ENCODE data around the gene PTPN4.

Gene PTPN4

GRCh38 chr2:119864318-119864717 lies 104.6 kb downstream of the PTPN4 start:
- TF ChIP-seq, protein P1, sequence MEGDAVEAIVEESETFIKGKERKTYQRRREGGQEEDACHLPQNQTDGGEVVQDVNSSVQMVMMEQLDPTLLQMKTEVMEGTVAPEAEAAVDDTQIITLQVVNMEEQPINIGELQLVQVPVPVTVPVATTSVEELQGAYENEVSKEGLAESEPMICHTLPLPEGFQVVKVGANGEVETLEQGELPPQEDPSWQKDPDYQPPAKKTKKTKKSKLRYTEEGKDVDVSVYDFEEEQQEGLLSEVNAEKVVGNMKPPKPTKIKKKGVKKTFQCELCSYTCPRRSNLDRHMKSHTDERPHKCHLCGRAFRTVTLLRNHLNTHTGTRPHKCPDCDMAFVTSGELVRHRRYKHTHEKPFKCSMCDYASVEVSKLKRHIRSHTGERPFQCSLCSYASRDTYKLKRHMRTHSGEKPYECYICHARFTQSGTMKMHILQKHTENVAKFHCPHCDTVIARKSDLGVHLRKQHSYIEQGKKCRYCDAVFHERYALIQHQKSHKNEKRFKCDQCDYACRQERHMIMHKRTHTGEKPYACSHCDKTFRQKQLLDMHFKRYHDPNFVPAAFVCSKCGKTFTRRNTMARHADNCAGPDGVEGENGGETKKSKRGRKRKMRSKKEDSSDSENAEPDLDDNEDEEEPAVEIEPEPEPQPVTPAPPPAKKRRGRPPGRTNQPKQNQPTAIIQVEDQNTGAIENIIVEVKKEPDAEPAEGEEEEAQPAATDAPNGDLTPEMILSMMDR (IDR thresholded peaks at IDR 0.05) = no peak
- no peak overlapping the region for H3K4me3 ChIP-seq

GRCh38 chr2:119871725-119872124 lies 112.0 kb downstream of the PTPN4 start:
- TF ChIP-seq, protein P1 (IDR thresholded peaks at IDR 0.05) = no peak
- no peak overlapping the region for H3K4me3 ChIP-seq
- DNase-seq (ENCODE audit: low spot score) = no peak
- H3K27ac ChIP-seq = no peak overlapping the region

More at GRCh38 chr2:119864318-119864717, 104.6 kb downstream of the PTPN4 start:
- H3K27ac ChIP-seq = no peak overlapping the region
- no peak for DNase-seq (ENCODE audit: low spot score)

DNA sequence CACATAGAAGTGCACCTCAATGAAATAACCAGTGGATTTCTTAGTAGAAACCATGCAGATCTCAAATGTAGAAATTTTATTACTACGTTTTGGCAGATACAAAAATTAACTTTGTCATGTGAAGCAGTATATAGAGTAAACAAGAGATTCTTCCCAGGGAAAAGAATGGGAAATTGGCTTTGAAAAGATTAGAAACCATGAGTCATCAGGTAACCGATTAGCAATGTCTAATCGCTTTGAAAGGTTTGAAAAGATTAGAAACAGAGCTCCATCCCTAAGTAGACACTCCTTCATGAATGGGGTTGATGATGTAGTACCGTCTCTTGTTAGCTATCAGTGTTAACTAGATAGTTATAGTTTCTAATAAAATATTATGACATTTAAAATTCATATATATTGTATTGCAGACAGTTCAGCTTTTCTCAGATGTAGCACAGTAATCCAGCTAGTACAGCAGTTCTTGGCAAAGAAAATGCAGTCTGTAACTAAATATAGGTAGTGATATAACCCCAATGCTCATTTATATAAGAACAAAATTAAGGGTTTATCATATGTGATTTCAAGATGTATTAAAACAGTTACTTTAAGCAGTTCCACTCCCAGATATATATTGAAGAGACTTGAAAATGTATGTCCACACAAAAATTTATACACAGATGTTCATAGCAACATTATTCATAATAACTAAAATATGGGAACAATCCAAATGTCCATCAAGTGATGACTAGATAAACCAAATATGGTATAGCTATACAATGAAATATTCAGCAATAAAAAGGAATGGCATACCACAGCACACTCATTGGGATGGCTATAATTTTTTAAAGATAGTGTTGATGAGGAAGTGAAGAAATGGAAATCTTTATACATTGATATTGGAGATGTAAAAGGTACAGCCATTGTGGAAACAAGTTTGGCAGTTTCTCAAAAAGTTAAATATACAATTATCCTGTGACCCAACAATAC lies 113.9 kb downstream of the PTPN4 start:
- no peak overlapping the region for H3K4me3 ChIP-seq
- no peak for DNase-seq (ENCODE audit: low spot score)
- H3K27ac ChIP-seq = no peak overlapping the region
- TF ChIP-seq, protein P1 (IDR thresholded peaks at IDR 0.05) = no peak

DNA sequence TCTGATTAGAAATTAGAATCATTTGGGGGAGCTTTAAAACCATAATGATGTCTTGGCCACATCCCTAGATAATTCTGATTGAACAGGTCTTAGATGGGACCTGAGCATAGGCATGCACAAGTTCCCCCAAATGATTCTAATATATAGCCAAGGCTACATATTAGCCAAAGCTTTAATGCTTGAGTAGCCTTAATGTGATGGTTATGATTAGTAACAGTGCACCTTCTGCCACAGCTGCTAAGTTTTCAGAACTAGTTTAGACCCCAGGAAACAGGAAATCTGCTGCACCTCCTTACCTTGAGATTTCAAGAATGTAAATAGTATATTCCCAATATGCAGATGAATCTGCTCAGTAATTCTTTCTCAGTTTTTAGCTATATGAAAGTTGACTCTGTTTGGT lies 119.8 kb downstream of the PTPN4 start:
- TF ChIP-seq, protein P1 (IDR thresholded peaks at IDR 0.05) = no peak
- H3K27ac ChIP-seq = no peak overlapping the region
- H3K4me3 ChIP-seq = no peak overlapping the region
- DNase-seq (ENCODE audit: low spot score) = no peak

GRCh38 chr2:119888680-119889079 lies 129.0 kb downstream of the PTPN4 start:
- Histone ChIP-seq H3K27ac (no peak overlapping the region), H3K4me3 (no peak overlapping the region)
- DNase-seq (ENCODE audit: low spot score) = no peak
- TF ChIP-seq, protein P1 (IDR thresholded peaks at IDR 0.05) = no peak

- Histone ChIP-seq H3K4me3 (no peak overlapping the region), H3K27ac (no peak overlapping the region)
- DNase-seq (ENCODE audit: low spot score) = no peak
- TF ChIP-seq, protein P1 (IDR thresholded peaks at IDR 0.05) = no peak
Measured at GRCh38 chr2:119897736-119898395, 138.1 kb downstream of the PTPN4 start.
